ENCODE data around the gene FGF7.

DNA sequence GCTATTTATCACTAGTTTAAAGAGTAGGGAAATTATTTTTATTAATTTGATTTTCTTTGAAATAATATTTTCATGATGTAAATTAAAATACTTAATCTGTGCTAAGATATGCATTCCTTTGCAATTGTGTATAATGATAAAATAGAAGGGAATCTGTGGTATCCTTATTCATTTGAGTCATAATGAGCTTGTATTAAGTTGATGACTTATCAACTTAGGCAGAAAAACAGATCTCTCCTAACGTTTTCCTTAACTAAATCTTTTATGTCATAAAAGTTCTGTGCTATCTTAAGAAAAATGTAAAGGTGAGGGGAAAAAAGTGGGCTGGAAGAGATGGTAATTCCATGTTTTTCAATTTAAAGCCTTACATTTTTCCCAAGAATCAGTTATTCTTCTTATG lies 1.9 kb downstream of the FGF7 start:
- TF ChIP-seq, protein P1, sequence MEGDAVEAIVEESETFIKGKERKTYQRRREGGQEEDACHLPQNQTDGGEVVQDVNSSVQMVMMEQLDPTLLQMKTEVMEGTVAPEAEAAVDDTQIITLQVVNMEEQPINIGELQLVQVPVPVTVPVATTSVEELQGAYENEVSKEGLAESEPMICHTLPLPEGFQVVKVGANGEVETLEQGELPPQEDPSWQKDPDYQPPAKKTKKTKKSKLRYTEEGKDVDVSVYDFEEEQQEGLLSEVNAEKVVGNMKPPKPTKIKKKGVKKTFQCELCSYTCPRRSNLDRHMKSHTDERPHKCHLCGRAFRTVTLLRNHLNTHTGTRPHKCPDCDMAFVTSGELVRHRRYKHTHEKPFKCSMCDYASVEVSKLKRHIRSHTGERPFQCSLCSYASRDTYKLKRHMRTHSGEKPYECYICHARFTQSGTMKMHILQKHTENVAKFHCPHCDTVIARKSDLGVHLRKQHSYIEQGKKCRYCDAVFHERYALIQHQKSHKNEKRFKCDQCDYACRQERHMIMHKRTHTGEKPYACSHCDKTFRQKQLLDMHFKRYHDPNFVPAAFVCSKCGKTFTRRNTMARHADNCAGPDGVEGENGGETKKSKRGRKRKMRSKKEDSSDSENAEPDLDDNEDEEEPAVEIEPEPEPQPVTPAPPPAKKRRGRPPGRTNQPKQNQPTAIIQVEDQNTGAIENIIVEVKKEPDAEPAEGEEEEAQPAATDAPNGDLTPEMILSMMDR (IDR thresholded peaks at IDR 0.05) = no peak
- TF ChIP-seq, protein P2, sequence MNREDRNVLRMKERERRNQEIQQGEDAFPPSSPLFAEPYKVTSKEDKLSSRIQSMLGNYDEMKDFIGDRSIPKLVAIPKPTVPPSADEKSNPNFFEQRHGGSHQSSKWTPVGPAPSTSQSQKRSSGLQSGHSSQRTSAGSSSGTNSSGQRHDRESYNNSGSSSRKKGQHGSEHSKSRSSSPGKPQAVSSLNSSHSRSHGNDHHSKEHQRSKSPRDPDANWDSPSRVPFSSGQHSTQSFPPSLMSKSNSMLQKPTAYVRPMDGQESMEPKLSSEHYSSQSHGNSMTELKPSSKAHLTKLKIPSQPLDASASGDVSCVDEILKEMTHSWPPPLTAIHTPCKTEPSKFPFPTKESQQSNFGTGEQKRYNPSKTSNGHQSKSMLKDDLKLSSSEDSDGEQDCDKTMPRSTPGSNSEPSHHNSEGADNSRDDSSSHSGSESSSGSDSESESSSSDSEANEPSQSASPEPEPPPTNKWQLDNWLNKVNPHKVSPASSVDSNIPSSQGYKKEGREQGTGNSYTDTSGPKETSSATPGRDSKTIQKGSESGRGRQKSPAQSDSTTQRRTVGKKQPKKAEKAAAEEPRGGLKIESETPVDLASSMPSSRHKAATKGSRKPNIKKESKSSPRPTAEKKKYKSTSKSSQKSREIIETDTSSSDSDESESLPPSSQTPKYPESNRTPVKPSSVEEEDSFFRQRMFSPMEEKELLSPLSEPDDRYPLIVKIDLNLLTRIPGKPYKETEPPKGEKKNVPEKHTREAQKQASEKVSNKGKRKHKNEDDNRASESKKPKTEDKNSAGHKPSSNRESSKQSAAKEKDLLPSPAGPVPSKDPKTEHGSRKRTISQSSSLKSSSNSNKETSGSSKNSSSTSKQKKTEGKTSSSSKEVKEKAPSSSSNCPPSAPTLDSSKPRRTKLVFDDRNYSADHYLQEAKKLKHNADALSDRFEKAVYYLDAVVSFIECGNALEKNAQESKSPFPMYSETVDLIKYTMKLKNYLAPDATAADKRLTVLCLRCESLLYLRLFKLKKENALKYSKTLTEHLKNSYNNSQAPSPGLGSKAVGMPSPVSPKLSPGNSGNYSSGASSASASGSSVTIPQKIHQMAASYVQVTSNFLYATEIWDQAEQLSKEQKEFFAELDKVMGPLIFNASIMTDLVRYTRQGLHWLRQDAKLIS (CRISPR knock-in tag; IDR thresholded peaks at IDR 0.05; ENCODE audit: borderline replicate concordance) = no peak
- TF ChIP-seq TP53 (CRISPR knock-in tag; IDR thresholded peaks at IDR 0.05) = no peak

All from WTC11 (cell line).